SK-N-SH (cell line): Measurements from ENCODE around the gene BCL11B. TPM values are rescaled to one million over a fixed set of nuclear protein-coding genes. Genes with fewer than 3 reads are reported as not detected.

Source experiments
- CTCF ChIA-PET: fragments of 300-600, 350-600 bp; formaldehyde crosslinking; extraction: SDS; loops from one replicate; lab custom pipeline; 2021; lab: Yijun Ruan, JAX
- POLR2A ChIA-PET: fragments of 350-600 bp; sonication (Branson Sonifier 250); formaldehyde crosslinking; extraction: SDS; loops from one replicate; lab custom pipeline; 2020; ENCODE audit warnings: antibody characterized with exemption, inconsistent platforms; lab: Yijun Ruan, JAX
- DNase-seq: peaks from one replicate; pipeline ENCODE4 v3.0.0; 2012
- H2AFZ ChIP-seq: fragments of 200-600 bp; sonication (generic); 2 replicates; pipeline ENCODE4 v1.8.1; 2016; ENCODE audit warnings: antibody characterized with exemption, mild to moderate bottlenecking, low read depth
- H3F3A ChIP-seq: fragments of 200-600 bp; sonication (generic); replicated peaks from 2 replicates; pipeline ENCODE3; 2016; ENCODE audit warnings: antibody characterized with exemption, mild to moderate bottlenecking; ENCODE audit not compliant: insufficient read depth
- H3K27ac ChIP-seq, 2 experiments: fragments of 200-500 bp in 1 of 2; fragments of 200-600 bp in 1 of 2; sonication (Bioruptor generic) in 1 of 2; sonication (generic), shearing (Covaris generic) in 1 of 2; 2 replicates each; pipeline versions ENCODE4 v1.5.1 to v1.6.1; 2014 to 2016; ENCODE audit warnings: low read depth in 2 of 2, inconsistent platforms in 1 of 2, low read length in 1 of 2, mild to moderate bottlenecking in 1 of 2, mixed read lengths in 1 of 2
- H3K27me3 ChIP-seq: fragments of 200-600 bp; sonication (generic), shearing (Covaris generic); 2 replicates; pipeline ENCODE4 v1.6.1; 2016; ENCODE audit warnings: mixed run types; ENCODE audit not compliant: insufficient read depth
- H3K36me3 ChIP-seq, 2 experiments: fragments of 200-500 bp in 1 of 2; fragments of 200-600 bp in 1 of 2; sonication (Bioruptor generic) in 1 of 2; sonication (generic) in 1 of 2; replicated peaks in 1 of 2; 2 replicates each; pipeline versions ENCODE3 to v1.5.1; 2014 to 2016; ENCODE audit warnings: low read length in 1 of 2, mild to moderate bottlenecking in 1 of 2; ENCODE audit not compliant: insufficient read depth in 2 of 2, control insufficient read depth in 1 of 2
- H3K4me1 ChIP-seq, 2 experiments: fragments of 200-500 bp in 1 of 2; fragments of 200-600 bp in 1 of 2; sonication (Bioruptor generic) in 1 of 2; sonication (generic), shearing (Covaris generic) in 1 of 2; 2 replicates each; pipeline versions ENCODE4 v1.5.1 to v1.6.1; 2014 to 2016; ENCODE audit warnings: low read depth in 1 of 2, low read length in 1 of 2, mixed run types in 1 of 2; ENCODE audit not compliant: insufficient read depth in 2 of 2, control insufficient read depth in 1 of 2
- H3K4me2 ChIP-seq: fragments of 200-600 bp; sonication (generic), shearing (Covaris generic); 2 replicates; pipeline ENCODE4 v1.6.1; 2017; ENCODE audit warnings: mixed run types
- H3K4me3 ChIP-seq, 2 experiments: fragments of 200-500 bp in 1 of 2; fragments of 200-600 bp in 1 of 2; sonication (Bioruptor generic) in 1 of 2; sonication (generic), shearing (Covaris generic) in 1 of 2; 2 replicates each; pipeline versions ENCODE4 v1.5.1 to v1.8.1; 2014 to 2016; ENCODE audit warnings: low read depth in 2 of 2, inconsistent platforms in 1 of 2, low read length in 1 of 2, mild to moderate bottlenecking in 1 of 2, mixed read lengths in 1 of 2, moderate library complexity in 1 of 2
- H3K79me2 ChIP-seq: fragments of 200-600 bp; sonication (generic); 2 replicates; pipeline ENCODE4 v1.8.1; 2017; ENCODE audit warnings: mild to moderate bottlenecking; ENCODE audit not compliant: insufficient read depth
- H3K9ac ChIP-seq: fragments of 200-600 bp; sonication (generic); 2 replicates; pipeline ENCODE4 v1.6.1; 2017; ENCODE audit warnings: mixed run types
- H3K9me2 ChIP-seq: fragments of 200-600 bp; sonication (generic); 2 replicates; pipeline ENCODE4 v1.6.1; 2017; ENCODE audit warnings: mixed run types
- H3K9me3 ChIP-seq: fragments of 200-600 bp; sonication (generic); 2 replicates; pipeline ENCODE4 v1.6.1; 2017; ENCODE audit warnings: mixed run types, mild to moderate bottlenecking, moderate library complexity
- H4K20me1 ChIP-seq: fragments of 200-600 bp; sonication (generic); 2 replicates; pipeline ENCODE4 v1.6.1; 2017; ENCODE audit warnings: mild to moderate bottlenecking, mixed run types; ENCODE audit not compliant: insufficient read depth
- EP300 ChIP-seq, 2 experiments: IDR thresholded peaks; 2 replicates each; pipeline versions ENCODE4 v1.4.0 to v1.6.1; 2012; ENCODE audit warnings: borderline replicate concordance in 1 of 2, low read depth in 1 of 2, low read length in 1 of 2
- FOXM1 ChIP-seq: IDR thresholded peaks from 2 replicates; pipeline ENCODE4 v1.4.0; 2012; ENCODE audit warnings: low read depth, mild to moderate bottlenecking
- GABPA ChIP-seq: IDR thresholded peaks from 2 replicates; pipeline ENCODE4 v1.4.0; 2012; ENCODE audit warnings: low read depth, mild to moderate bottlenecking
- GATA2 ChIP-seq: sonication (generic); formaldehyde crosslinking; IDR thresholded peaks from 2 replicates; pipeline ENCODE4 v1.5.0; 2020; ENCODE audit warnings: mild to moderate bottlenecking, missing genetic modification reagents
- JUND ChIP-seq: IDR thresholded peaks from 2 replicates; pipeline ENCODE4 v1.4.0; 2012
- MEF2A ChIP-seq: IDR thresholded peaks from 2 replicates; pipeline ENCODE4 v1.4.0; 2012; ENCODE audit warnings: low read depth, borderline replicate concordance
- MXI1 ChIP-seq: IDR thresholded peaks from 2 replicates; pipeline ENCODE4 v1.6.1; 2012; ENCODE audit warnings: mild to moderate bottlenecking, low read depth, low read length, improper control_type of control experiment
- NFIC ChIP-seq: IDR thresholded peaks from 2 replicates; pipeline ENCODE4 v1.4.0; 2012; ENCODE audit warnings: borderline replicate concordance
- POLR2AphosphoS5 ChIP-seq: IDR thresholded peaks from 2 replicates; pipeline ENCODE4 v1.6.1; 2012; ENCODE audit warnings: low read depth, low read length
- RAD21 ChIP-seq: IDR thresholded peaks from 2 replicates; pipeline ENCODE4 v1.6.1; 2012; ENCODE audit warnings: mild to moderate bottlenecking, low read length
- SMC3 ChIP-seq: IDR thresholded peaks from 2 replicates; pipeline ENCODE4 v1.6.1; 2012; ENCODE audit warnings: low read depth, low read length, improper control_type of control experiment
- TCF12 ChIP-seq: IDR thresholded peaks from 2 replicates; pipeline ENCODE4 v1.4.0; 2012
- YY1 ChIP-seq: IDR thresholded peaks from 2 replicates; pipeline ENCODE4 v1.4.0; 2012; ENCODE audit warnings: low read depth, mild to moderate bottlenecking
- WGBS: methylation state at CpG from one replicate; pipeline ENCODE4 v1.1.6; 2017; ENCODE audit warnings: low lambda C conversion rate; 5-methylcytosine and 5-hydroxymethylcytosine counted together
- polyA plus RNA-seq, 3 experiments: library from polyadenylated mRNA; depleted of rRNA; stranded (reverse); fragments of >200 nt; gene quantifications; 2 replicates each; pipeline ENCODE4 v1.2.3, GENCODE V29; 2012
- TF ChIP-seq, protein P1 (sequence below): IDR thresholded peaks from 2 replicates; pipeline ENCODE4 v1.4.0; 2012; ENCODE audit warnings: low read depth
- TF ChIP-seq, protein P2 (sequence below): IDR thresholded peaks from 2 replicates; pipeline ENCODE4 v1.6.1; 2012; ENCODE audit warnings: mild to moderate bottlenecking, low read depth, low read length, moderate library complexity
- TF ChIP-seq, protein P3 (sequence below): fragments of 150-350 bp; IDR thresholded peaks from 2 replicates; pipeline ENCODE4 v1.6.1; 2016; ENCODE audit warnings: mild to moderate bottlenecking, low read depth, low read length
- TF ChIP-seq, protein P4 (sequence below): IDR thresholded peaks from 2 replicates; pipeline ENCODE4; 2012
- TF ChIP-seq, protein P5 (sequence below): IDR thresholded peaks from 2 replicates; pipeline ENCODE4 v1.4.0; 2012; ENCODE audit warnings: low read depth, borderline replicate concordance

Gene BCL11B
- polyA plus RNA-seq, 1 of the 3 experiments (the other 2 are of a cell fraction) = not detected

DNA sequence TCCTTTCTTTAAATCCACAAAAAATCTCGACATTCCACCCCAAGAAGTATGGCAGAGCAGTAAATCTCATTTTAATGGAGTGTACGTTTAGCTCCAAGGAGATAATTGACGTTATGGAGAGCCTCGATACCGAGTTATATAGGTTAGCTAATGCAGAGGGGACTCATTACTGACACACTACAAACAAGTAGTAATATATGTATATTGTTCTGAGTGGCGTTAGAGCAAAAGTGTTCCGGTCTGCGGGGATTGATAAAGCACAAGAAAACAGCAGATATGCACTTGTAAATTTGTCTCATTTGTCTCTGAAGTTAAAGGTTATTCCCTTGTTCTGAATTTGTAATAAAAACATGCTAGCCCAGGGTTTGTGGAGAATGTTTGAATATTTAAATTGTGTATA is 84.1 kb downstream of the BCL11B start:
- H3K27ac ChIP-seq = no peak overlapping the region
- no peaks in the 10 kb centered on the region for H3K79me2 ChIP-seq
- H3K4me3 ChIP-seq = no peak overlapping the region
- no peaks in the 10 kb centered on the region for H3K36me3 ChIP-seq
- TF ChIP-seq, protein P1, sequence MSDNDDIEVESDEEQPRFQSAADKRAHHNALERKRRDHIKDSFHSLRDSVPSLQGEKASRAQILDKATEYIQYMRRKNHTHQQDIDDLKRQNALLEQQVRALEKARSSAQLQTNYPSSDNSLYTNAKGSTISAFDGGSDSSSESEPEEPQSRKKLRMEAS = no peak
- TF ChIP-seq FOXM1 (no peak), MXI1 (no peak), GABPA (no peak), SMC3 (no peak), YY1 (no peak), TCF12 (no peak), EP300 (IDR thresholded peaks at IDR 0.05; ENCODE audit: borderline replicate concordance in 1 of 2, low read depth in 1 of 2, low read length in 1 of 2) (no peak), RAD21 (no peak), JUND (no peak), POLR2AphosphoS5 (no peak), NFIC (no peak), GATA2 (CRISPR knock-in tag) (no peak), MEF2A (no peak)
- TF ChIP-seq, protein P2, sequence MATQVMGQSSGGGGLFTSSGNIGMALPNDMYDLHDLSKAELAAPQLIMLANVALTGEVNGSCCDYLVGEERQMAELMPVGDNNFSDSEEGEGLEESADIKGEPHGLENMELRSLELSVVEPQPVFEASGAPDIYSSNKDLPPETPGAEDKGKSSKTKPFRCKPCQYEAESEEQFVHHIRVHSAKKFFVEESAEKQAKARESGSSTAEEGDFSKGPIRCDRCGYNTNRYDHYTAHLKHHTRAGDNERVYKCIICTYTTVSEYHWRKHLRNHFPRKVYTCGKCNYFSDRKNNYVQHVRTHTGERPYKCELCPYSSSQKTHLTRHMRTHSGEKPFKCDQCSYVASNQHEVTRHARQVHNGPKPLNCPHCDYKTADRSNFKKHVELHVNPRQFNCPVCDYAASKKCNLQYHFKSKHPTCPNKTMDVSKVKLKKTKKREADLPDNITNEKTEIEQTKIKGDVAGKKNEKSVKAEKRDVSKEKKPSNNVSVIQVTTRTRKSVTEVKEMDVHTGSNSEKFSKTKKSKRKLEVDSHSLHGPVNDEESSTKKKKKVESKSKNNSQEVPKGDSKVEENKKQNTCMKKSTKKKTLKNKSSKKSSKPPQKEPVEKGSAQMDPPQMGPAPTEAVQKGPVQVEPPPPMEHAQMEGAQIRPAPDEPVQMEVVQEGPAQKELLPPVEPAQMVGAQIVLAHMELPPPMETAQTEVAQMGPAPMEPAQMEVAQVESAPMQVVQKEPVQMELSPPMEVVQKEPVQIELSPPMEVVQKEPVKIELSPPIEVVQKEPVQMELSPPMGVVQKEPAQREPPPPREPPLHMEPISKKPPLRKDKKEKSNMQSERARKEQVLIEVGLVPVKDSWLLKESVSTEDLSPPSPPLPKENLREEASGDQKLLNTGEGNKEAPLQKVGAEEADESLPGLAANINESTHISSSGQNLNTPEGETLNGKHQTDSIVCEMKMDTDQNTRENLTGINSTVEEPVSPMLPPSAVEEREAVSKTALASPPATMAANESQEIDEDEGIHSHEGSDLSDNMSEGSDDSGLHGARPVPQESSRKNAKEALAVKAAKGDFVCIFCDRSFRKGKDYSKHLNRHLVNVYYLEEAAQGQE = no peak
- TF ChIP-seq, protein P3, sequence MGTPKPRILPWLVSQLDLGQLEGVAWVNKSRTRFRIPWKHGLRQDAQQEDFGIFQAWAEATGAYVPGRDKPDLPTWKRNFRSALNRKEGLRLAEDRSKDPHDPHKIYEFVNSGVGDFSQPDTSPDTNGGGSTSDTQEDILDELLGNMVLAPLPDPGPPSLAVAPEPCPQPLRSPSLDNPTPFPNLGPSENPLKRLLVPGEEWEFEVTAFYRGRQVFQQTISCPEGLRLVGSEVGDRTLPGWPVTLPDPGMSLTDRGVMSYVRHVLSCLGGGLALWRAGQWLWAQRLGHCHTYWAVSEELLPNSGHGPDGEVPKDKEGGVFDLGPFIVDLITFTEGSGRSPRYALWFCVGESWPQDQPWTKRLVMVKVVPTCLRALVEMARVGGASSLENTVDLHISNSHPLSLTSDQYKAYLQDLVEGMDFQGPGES = no peak
- TF ChIP-seq, protein P4, sequence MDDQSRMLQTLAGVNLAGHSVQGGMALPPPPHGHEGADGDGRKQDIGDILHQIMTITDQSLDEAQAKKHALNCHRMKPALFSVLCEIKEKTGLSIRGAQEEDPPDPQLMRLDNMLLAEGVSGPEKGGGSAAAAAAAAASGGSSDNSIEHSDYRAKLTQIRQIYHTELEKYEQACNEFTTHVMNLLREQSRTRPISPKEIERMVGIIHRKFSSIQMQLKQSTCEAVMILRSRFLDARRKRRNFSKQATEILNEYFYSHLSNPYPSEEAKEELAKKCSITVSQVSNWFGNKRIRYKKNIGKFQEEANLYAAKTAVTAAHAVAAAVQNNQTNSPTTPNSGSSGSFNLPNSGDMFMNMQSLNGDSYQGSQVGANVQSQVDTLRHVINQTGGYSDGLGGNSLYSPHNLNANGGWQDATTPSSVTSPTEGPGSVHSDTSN = no peak
- TF ChIP-seq, protein P5, sequence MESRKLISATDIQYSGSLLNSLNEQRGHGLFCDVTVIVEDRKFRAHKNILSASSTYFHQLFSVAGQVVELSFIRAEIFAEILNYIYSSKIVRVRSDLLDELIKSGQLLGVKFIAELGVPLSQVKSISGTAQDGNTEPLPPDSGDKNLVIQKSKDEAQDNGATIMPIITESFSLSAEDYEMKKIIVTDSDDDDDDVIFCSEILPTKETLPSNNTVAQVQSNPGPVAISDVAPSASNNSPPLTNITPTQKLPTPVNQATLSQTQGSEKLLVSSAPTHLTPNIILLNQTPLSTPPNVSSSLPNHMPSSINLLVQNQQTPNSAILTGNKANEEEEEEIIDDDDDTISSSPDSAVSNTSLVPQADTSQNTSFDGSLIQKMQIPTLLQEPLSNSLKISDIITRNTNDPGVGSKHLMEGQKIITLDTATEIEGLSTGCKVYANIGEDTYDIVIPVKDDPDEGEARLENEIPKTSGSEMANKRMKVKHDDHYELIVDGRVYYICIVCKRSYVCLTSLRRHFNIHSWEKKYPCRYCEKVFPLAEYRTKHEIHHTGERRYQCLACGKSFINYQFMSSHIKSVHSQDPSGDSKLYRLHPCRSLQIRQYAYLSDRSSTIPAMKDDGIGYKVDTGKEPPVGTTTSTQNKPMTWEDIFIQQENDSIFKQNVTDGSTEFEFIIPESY = no peak
- peaks cover 0 to 7% of the 10 kb centered on the region in 2 experiments; a peak in 1 of 4 replicates for H3K4me1 ChIP-seq
- H3K9ac ChIP-seq = no peak overlapping the region
- peaks cover 98% of the 10 kb centered on the region for H3K27me3 ChIP-seq
- H3F3A ChIP-seq = no peaks in the 10 kb centered on the region
- no peaks in the 10 kb centered on the region for H3K9me3 ChIP-seq
- ChIA-PET POLR2A (no interaction called here), CTCF (no interaction called here)
- 11% methylated on average over 8 of the region's 8 CpGs for whole genome bisulfite sequencing
- H3K9me2 ChIP-seq = no peaks in the 10 kb centered on the region
- H3K4me2 ChIP-seq = no peak overlapping the region
- no peak overlapping the region for H2AFZ ChIP-seq
- H4K20me1 ChIP-seq = no peaks in the 10 kb centered on the region
- no peak for DNase-seq
